Activated naive CD4-positive, alpha-beta T cell treated with anti-CD3 and anti-CD28 coated beads, Interleukin-2, amount 50 U/mL, for 72 hours (primary cell): Measurements from ENCODE around the gene DPYD. TPM values are rescaled to one million over a fixed set of nuclear protein-coding genes. Genes with fewer than 3 reads are reported as not detected.

Source experiments
- ATAC-seq, 2 donors: fragments of 150-1000 bp; cut with Tn5 transposase; 2 replicates each; pipeline ENCODE4 v1.10.0; 2021; ENCODE audit warnings: mild to moderate bottlenecking in 2 of 2, moderate library complexity in 2 of 2
- DNase-seq, 2 donors: peaks; one replicate each; pipeline ENCODE4 v3.0.0; 2021 to 2022; ENCODE audit warnings: low spot score in 2 of 2
- H3K27ac Mint-ChIP-seq, 2 donors: one replicate each; pipeline ENCODE4 v1.8.0; 2022; ENCODE audit warnings: mild to moderate bottlenecking in 2 of 2, mixed read lengths in 2 of 2
- H3K36me3 Mint-ChIP-seq, 2 donors: one replicate each; pipeline ENCODE4 v1.8.0; 2022; ENCODE audit warnings: mixed read lengths in 2 of 2
- H3K9me3 Mint-ChIP-seq, 2 donors: one replicate each; pipeline ENCODE4 v1.8.0; 2022; ENCODE audit warnings: mixed read lengths in 2 of 2
- total RNA-seq, 2 donors: library from RNA; stranded (reverse); gene quantifications; one replicate each; pipeline ENCODE4 v1.2.3, GENCODE V29; 2022

The DPYD gene
- total RNA-seq, 2 donors from 2014 or later = 10.7 to 11.7 TPM

GRCh38 chr1:97875996-97876395 is 44.8 kb downstream of the DPYD start:
- H3K9me3 Mint-ChIP-seq = peaks cover 0 to 5% of the 10 kb centered on the region in 2 donors

GRCh38 chr1:97870589-97870988 is 50.2 kb downstream of the DPYD start:
- Mint-ChIP-seq H3K36me3 (peaks cover 12 to 22% of the 10 kb centered on the region in 2 donors), H3K27ac (no peak overlapping the region), H3K9me3 (peaks cover 4 to 16% of the 10 kb centered on the region in 2 donors)
- ATAC-seq (no peak), DNase-seq (no peak)

More at GRCh38 chr1:97875996-97876395, 44.8 kb downstream of the DPYD start:
- DNase-seq = no peak
- no peak for ATAC-seq
- Mint-ChIP-seq H3K36me3 (peaks cover 7 to 15% of the 10 kb centered on the region in 2 donors), H3K27ac (no peak overlapping the region)

- Mint-ChIP-seq H3K27ac (no peak overlapping the region), H3K36me3 (peaks cover 12 to 22% of the 10 kb centered on the region in 2 donors), H3K9me3 (peaks cover 4 to 16% of the 10 kb centered on the region in 2 donors)
- ATAC-seq (no peak), DNase-seq (no peak)
Measured at GRCh38 chr1:97869441-97869840, 51.4 kb downstream of the DPYD start.

GRCh38 chr1:97867127-97867526 is 53.7 kb downstream of the DPYD start:
- peak in 1 of 2 donors; percentile 60 for ATAC-seq
- peaks cover 4 to 16% of the 10 kb centered on the region in 2 donors for H3K9me3 Mint-ChIP-seq
- no peak for DNase-seq
- H3K36me3 Mint-ChIP-seq = peaks cover 12 to 20% of the 10 kb centered on the region in 2 donors
- no peak overlapping the region for H3K27ac Mint-ChIP-seq

GRCh38 chr1:97864615-97865014 is 56.2 kb downstream of the DPYD start:
- peak overlapping the region in 1 of 2 donors; percentile 9 for H3K27ac Mint-ChIP-seq
- H3K9me3 Mint-ChIP-seq = peaks cover 4 to 14% of the 10 kb centered on the region in 2 donors
- peaks cover 12 to 15% of the 10 kb centered on the region in 2 donors for H3K36me3 Mint-ChIP-seq
- ATAC-seq = no peak
- DNase-seq = no peak

GRCh38 chr1:97853221-97853620 is 67.6 kb downstream of the DPYD start:
- no peaks in the 10 kb centered on the region for H3K9me3 Mint-ChIP-seq
- no peak for DNase-seq
- ATAC-seq = no peak
- H3K36me3 Mint-ChIP-seq = peaks cover 7 to 12% of the 10 kb centered on the region in 2 donors
- no peak overlapping the region for H3K27ac Mint-ChIP-seq

- no peaks in the 10 kb centered on the region for H3K9me3 Mint-ChIP-seq
- no peak for DNase-seq
- peaks cover 0 to 6% of the 10 kb centered on the region in 2 donors for H3K36me3 Mint-ChIP-seq
- peak; percentile 57 to 72 for ATAC-seq
- H3K27ac Mint-ChIP-seq = peak overlapping the region; percentile 57 to 62
Measured at GRCh38 chr1:97849345-97850340, 71.2 kb downstream of the DPYD start.

GRCh38 chr1:97845805-97846204 is 75.0 kb downstream of the DPYD start:
- H3K27ac Mint-ChIP-seq = no peak overlapping the region
- ATAC-seq (no peak), DNase-seq (no peak)
- H3K36me3 Mint-ChIP-seq = peaks cover 0 to 6% of the 10 kb centered on the region in 2 donors
- H3K9me3 Mint-ChIP-seq = no peaks in the 10 kb centered on the region

- Mint-ChIP-seq H3K9me3 (no peaks in the 10 kb centered on the region), H3K36me3 (peaks cover 0 to 6% of the 10 kb centered on the region in 2 donors), H3K27ac (no peak overlapping the region)
- DNase-seq = no peak
- ATAC-seq = no peak
Measured at GRCh38 chr1:97844552-97845089, 76.2 kb downstream of the DPYD start.

GRCh38 chr1:97841338-97841737 is 79.5 kb downstream of the DPYD start:
- Mint-ChIP-seq H3K36me3 (peaks cover 0 to 5% of the 10 kb centered on the region in 2 donors), H3K27ac (no peak overlapping the region), H3K9me3 (no peaks in the 10 kb centered on the region)
- no peak for ATAC-seq
- DNase-seq = no peak

GRCh38 chr1:97837161-97837560 is 83.7 kb downstream of the DPYD start:
- no peak for ATAC-seq
- Mint-ChIP-seq H3K36me3 (no peaks in the 10 kb centered on the region), H3K9me3 (no peaks in the 10 kb centered on the region), H3K27ac (no peak overlapping the region)
- no peak for DNase-seq

GRCh38 chr1:97834899-97835298 is 85.9 kb downstream of the DPYD start:
- no peaks in the 10 kb centered on the region for H3K36me3 Mint-ChIP-seq
- no peak for ATAC-seq
- no peak overlapping the region for H3K27ac Mint-ChIP-seq
- H3K9me3 Mint-ChIP-seq = no peaks in the 10 kb centered on the region
- DNase-seq = no peak

- Mint-ChIP-seq H3K9me3 (no peaks in the 10 kb centered on the region), H3K27ac (no peak overlapping the region), H3K36me3 (no peaks in the 10 kb centered on the region)
- ATAC-seq (no peak), DNase-seq (no peak)
Measured at GRCh38 chr1:97833881-97834280, 87.0 kb downstream of the DPYD start.

GRCh38 chr1:97832481-97832880 is 88.4 kb downstream of the DPYD start:
- H3K27ac Mint-ChIP-seq = no peak overlapping the region
- ATAC-seq (no peak), DNase-seq (no peak)
- H3K9me3 Mint-ChIP-seq = no peaks in the 10 kb centered on the region
- no peaks in the 10 kb centered on the region for H3K36me3 Mint-ChIP-seq

- Mint-ChIP-seq H3K36me3 (no peaks in the 10 kb centered on the region), H3K9me3 (no peaks in the 10 kb centered on the region), H3K27ac (no peak overlapping the region)
- no peak for DNase-seq
- peak; percentile 45 to 88 for ATAC-seq
Measured at GRCh38 chr1:97827887-97828286, 92.9 kb downstream of the DPYD start.

GRCh38 chr1:97826820-97827219 is 94.0 kb downstream of the DPYD start:
- DNase-seq = no peak
- Mint-ChIP-seq H3K9me3 (no peaks in the 10 kb centered on the region), H3K27ac (no peak overlapping the region), H3K36me3 (no peaks in the 10 kb centered on the region)
- ATAC-seq = no peak

- H3K36me3 Mint-ChIP-seq = no peaks in the 10 kb centered on the region
- H3K9me3 Mint-ChIP-seq = no peaks in the 10 kb centered on the region
- ATAC-seq (no peak), DNase-seq (no peak)
- no peak overlapping the region for H3K27ac Mint-ChIP-seq
Measured at GRCh38 chr1:97824624-97825023, 96.2 kb downstream of the DPYD start.
